A673 (cell line): ENCODE measurements around the gene LPP.

ENCODE experiments used
- CTCF ChIP-seq: fragments of 300-800, 200-600 bp; sonication (generic); conservative IDR thresholded peaks from 2 replicates; pipeline ENCODE4 v1.5.1; 2017; ENCODE audit warnings: low read depth, mild to moderate bottlenecking, antibody characterized with exemption, low read length, moderate library complexity, mixed read lengths
- EZH2 ChIP-seq: fragments of 200-600 bp; sonication (generic); IDR thresholded peaks from 2 replicates; pipeline ENCODE4 v1.6.1; 2017; ENCODE audit warnings: borderline replicate concordance, low read depth, mild to moderate bottlenecking, mixed read lengths, antibody characterized with exemption, low read length; ENCODE audit not compliant: poor library complexity, severe bottlenecking

GRCh38 chr3:188301147-188301546 lies 147.2 kb downstream of the LPP start:
- no peak for TF ChIP-seq CTCF
- no peak for TF ChIP-seq EZH2
